DND-41 (cell line): ENCODE measurements around the gene SERPINA5.

Source experiments
- ATAC-seq: fragments of 200-7000 bp; cut with Tn5 transposase; 3 replicates; pipeline ENCODE4 v1.9.1; 2021; ENCODE audit warnings: low read depth; ENCODE audit not compliant: insufficient read depth
- DNase-seq: peaks from one replicate; pipeline ENCODE4 v3.0.0-alpha.2; 2020
- H2AFZ ChIP-seq: 2 replicates; pipeline ENCODE4 v1.6.0; 2012; ENCODE audit warnings: low read depth, low read length
- H3K27ac ChIP-seq: 2 replicates; pipeline ENCODE4 v1.5.1; 2012; ENCODE audit warnings: low read length, inconsistent platforms
- H3K27me3 ChIP-seq: fragments of 200-600 bp; sonication (generic); 2 replicates; pipeline ENCODE4 v1.6.0; 2012; ENCODE audit warnings: low read length, mild to moderate bottlenecking, inconsistent platforms; ENCODE audit not compliant: insufficient read depth, poor library complexity
- H3K36me3 ChIP-seq: 2 replicates; pipeline ENCODE4 v1.5.1; 2012; ENCODE audit warnings: low read length, inconsistent platforms; ENCODE audit not compliant: insufficient read depth
- H3K4me1 ChIP-seq: 2 replicates; pipeline ENCODE4 v1.5.1; 2012; ENCODE audit warnings: mild to moderate bottlenecking, low read length; ENCODE audit not compliant: insufficient read depth
- H3K4me2 ChIP-seq: 2 replicates; pipeline ENCODE4 v1.6.0; 2012; ENCODE audit warnings: mild to moderate bottlenecking, moderate library complexity, low read length, inconsistent platforms; ENCODE audit not compliant: insufficient read depth
- H3K4me3 ChIP-seq, 2 experiments: fragments of 200-600 bp in 1 of 2; shearing (Covaris generic) in 1 of 2; 2 replicates each; pipeline ENCODE4 v1.5.1; 2012 to 2016; ENCODE audit warnings: inconsistent platforms in 2 of 2, low read length in 2 of 2, mild to moderate bottlenecking in 2 of 2, low read depth in 1 of 2, moderate library complexity in 1 of 2
- H3K79me2 ChIP-seq: 2 replicates; pipeline ENCODE4 v1.6.0; 2012; ENCODE audit warnings: low read length, inconsistent platforms; ENCODE audit not compliant: insufficient read depth
- H3K9ac ChIP-seq: 2 replicates; pipeline ENCODE4 v1.6.0; 2012; ENCODE audit warnings: low read depth, mild to moderate bottlenecking, inconsistent platforms, low read length, moderate library complexity
- H3K9me3 ChIP-seq: 2 replicates; pipeline ENCODE4 v1.5.1; 2012; ENCODE audit warnings: low read length, moderate library complexity, mild to moderate bottlenecking, inconsistent platforms; ENCODE audit not compliant: insufficient read depth, severe bottlenecking
- H4K20me1 ChIP-seq: 2 replicates; pipeline ENCODE4 v1.6.0; 2012; ENCODE audit warnings: low read length; ENCODE audit not compliant: insufficient read depth
- CTCF ChIP-seq: IDR thresholded peaks from 2 replicates; pipeline ENCODE4 v1.5.1; 2012; ENCODE audit warnings: borderline replicate concordance, low read length, moderate library complexity, mild to moderate bottlenecking; ENCODE audit not compliant: poor library complexity, severe bottlenecking; ENCODE audit errors: extremely low read depth
- EZH2 ChIP-seq: IDR thresholded peaks from 3 replicates; pipeline ENCODE4 v1.6.1; 2012; ENCODE audit warnings: borderline replicate concordance, low read depth, mild to moderate bottlenecking, moderate library complexity, low read length, inconsistent platforms; ENCODE audit not compliant: severe bottlenecking

The SERPINA5 gene

GRCh38 chr14:94536836-94537235 is 44.4 kb upstream of the SERPINA5 start:
- H3K9ac ChIP-seq = no peak overlapping the region
- no peaks in the 10 kb centered on the region for H3K4me1 ChIP-seq
- H4K20me1 ChIP-seq = no peaks in the 10 kb centered on the region
- no peaks in the 10 kb centered on the region for H3K9me3 ChIP-seq
- no peaks in the 10 kb centered on the region for H3K79me2 ChIP-seq
- DNase-seq = no peak
- peak; percentile 5 for TF ChIP-seq CTCF
- no peak for TF ChIP-seq EZH2
- no peaks in the 10 kb centered on the region for H3K27me3 ChIP-seq
- H3K27ac ChIP-seq = no peak overlapping the region
- H3K36me3 ChIP-seq = no peaks in the 10 kb centered on the region
- H3K4me3 ChIP-seq = no peak overlapping the region
- H3K4me2 ChIP-seq = no peak overlapping the region
- no peak for ATAC-seq
- no peak overlapping the region for H2AFZ ChIP-seq

- Histone ChIP-seq H3K36me3 (no peaks in the 10 kb centered on the region), H4K20me1 (no peaks in the 10 kb centered on the region), H3K9me3 (no peaks in the 10 kb centered on the region), H2AFZ (no peak overlapping the region), H3K4me3 (no peak overlapping the region), H3K27ac (no peak overlapping the region), H3K27me3 (no peaks in the 10 kb centered on the region), H3K4me1 (no peaks in the 10 kb centered on the region), H3K9ac (no peak overlapping the region), H3K79me2 (no peaks in the 10 kb centered on the region), H3K4me2 (no peak overlapping the region)
- TF ChIP-seq EZH2 = no peak
- TF ChIP-seq CTCF = no peak
- ATAC-seq = no peak
- no peak for DNase-seq
Measured at GRCh38 chr14:94538070-94538740, 43.0 kb upstream of the SERPINA5 start.

- H4K20me1 ChIP-seq = no peaks in the 10 kb centered on the region
- TF ChIP-seq CTCF (no peak), EZH2 (no peak)
- no peak for ATAC-seq
Measured at GRCh38 chr14:94539181-94539580, 42.0 kb upstream of the SERPINA5 start.

More at GRCh38 chr14:94539181-94539580, 42.0 kb upstream of the SERPINA5 start:
- H3K9ac ChIP-seq = no peak overlapping the region
- H3K79me2 ChIP-seq = no peaks in the 10 kb centered on the region
- no peaks in the 10 kb centered on the region for H3K4me1 ChIP-seq
- H3K4me2 ChIP-seq = no peak overlapping the region
- H3K27me3 ChIP-seq = no peaks in the 10 kb centered on the region
- H3K27ac ChIP-seq = no peak overlapping the region
- H2AFZ ChIP-seq = no peak overlapping the region
- no peaks in the 10 kb centered on the region for H3K36me3 ChIP-seq
- DNase-seq = no peak
- H3K9me3 ChIP-seq = no peaks in the 10 kb centered on the region
- no peak overlapping the region for H3K4me3 ChIP-seq
